ENCODE measurements around the gene CD99L2.

DNA sequence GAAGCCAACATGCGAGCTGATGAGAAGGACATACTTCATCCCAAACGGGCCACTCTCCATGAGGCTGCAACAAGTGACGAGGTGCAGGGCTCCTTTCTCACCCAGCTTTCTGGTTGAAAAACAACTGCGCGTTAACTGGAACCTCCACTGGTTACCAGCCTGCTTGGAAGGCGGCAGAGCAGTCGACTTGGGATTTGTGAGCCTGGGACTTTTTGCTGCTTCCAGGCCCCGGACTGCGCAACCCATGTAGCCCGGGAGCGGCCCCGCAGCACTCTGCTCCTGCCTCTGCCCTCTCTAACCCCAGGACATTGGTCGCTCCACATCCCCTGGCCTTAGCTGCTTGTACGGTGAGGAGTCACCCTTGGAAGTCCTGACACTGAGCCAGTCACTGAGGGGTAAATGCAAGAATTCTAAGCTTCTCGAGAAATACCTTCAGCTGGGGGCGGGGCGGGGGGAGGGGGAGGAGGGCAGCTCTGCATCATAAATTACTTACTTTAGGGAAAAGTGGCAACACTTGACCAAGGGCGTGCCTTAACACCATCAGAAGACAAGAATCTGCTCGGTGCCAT is 132.6 kb downstream of the CD99L2 start:
- TF ChIP-seq POLR2A (IDR thresholded peaks at IDR 0.05): no peak
- TF ChIP-seq, protein P1, sequence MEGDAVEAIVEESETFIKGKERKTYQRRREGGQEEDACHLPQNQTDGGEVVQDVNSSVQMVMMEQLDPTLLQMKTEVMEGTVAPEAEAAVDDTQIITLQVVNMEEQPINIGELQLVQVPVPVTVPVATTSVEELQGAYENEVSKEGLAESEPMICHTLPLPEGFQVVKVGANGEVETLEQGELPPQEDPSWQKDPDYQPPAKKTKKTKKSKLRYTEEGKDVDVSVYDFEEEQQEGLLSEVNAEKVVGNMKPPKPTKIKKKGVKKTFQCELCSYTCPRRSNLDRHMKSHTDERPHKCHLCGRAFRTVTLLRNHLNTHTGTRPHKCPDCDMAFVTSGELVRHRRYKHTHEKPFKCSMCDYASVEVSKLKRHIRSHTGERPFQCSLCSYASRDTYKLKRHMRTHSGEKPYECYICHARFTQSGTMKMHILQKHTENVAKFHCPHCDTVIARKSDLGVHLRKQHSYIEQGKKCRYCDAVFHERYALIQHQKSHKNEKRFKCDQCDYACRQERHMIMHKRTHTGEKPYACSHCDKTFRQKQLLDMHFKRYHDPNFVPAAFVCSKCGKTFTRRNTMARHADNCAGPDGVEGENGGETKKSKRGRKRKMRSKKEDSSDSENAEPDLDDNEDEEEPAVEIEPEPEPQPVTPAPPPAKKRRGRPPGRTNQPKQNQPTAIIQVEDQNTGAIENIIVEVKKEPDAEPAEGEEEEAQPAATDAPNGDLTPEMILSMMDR (IDR thresholded peaks at IDR 0.05): no peak
- TF ChIP-seq EP300 (IDR thresholded peaks at IDR 0.05): no peak

Data from gastroesophageal sphincter (tissue), 3 donors.